Panc1 (cell line): ENCODE results near the gene SLITRK3. TPM values are rescaled to one million over a fixed set of nuclear protein-coding genes. Genes with fewer than 3 reads are reported as not detected.

Experiments used
- ATAC-seq: fragments of 200-7000 bp; cut with Tn5 transposase; 2 replicates; pipeline ENCODE4 v1.9.1; 2020; ENCODE audit warnings: mild to moderate bottlenecking, moderate library complexity
- BruUV-seq: library from RNA; stranded (reverse); fragments of 400-500 nt; replicated peaks from 2 replicates; lab custom pipeline; 2021; lab: Mats Ljungman, UMichigan
- CTCF ChIA-PET: fragments of 300-600 bp; sonication (Branson Sonifier 250); formaldehyde crosslinking; loops from one replicate; lab custom pipeline; 2022; ENCODE audit warnings: antibody characterized with exemption; lab: Charles Lee
- POLR2A ChIA-PET: fragments of 300-600 bp; sonication (Branson Sonifier 250); formaldehyde crosslinking; loops from one replicate; lab custom pipeline; 2022; ENCODE audit warnings: antibody characterized with exemption; lab: Charles Lee
- DNase-seq: peaks from one replicate; pipeline ENCODE4 v3.0.0-alpha.2; 2010; ENCODE audit warnings: low read depth, low spot score
- H3K27ac ChIP-seq: 2 replicates; pipeline ENCODE4 v1.5.1; 2011; ENCODE audit warnings: mild to moderate bottlenecking, low read length, inconsistent platforms
- H3K27me3 ChIP-seq: fragments of 200-500 bp; sonication (Bioruptor generic); 2 replicates; pipeline ENCODE4 v1.6.0; 2014; ENCODE audit warnings: low read length, inconsistent platforms; ENCODE audit not compliant: control insufficient read depth, insufficient read depth
- H3K36me3 ChIP-seq: fragments of 200-500 bp; sonication (Bioruptor generic); 2 replicates; pipeline ENCODE4 v1.5.1; 2014; ENCODE audit warnings: inconsistent platforms, mild to moderate bottlenecking, low read length, moderate library complexity; ENCODE audit not compliant: control insufficient read depth, insufficient read depth
- H3K4me1 ChIP-seq: 2 replicates; pipeline ENCODE4 v1.5.1; 2011; ENCODE audit warnings: inconsistent platforms, mild to moderate bottlenecking, low read length, moderate library complexity; ENCODE audit not compliant: control insufficient read depth, insufficient read depth
- H3K4me3 ChIP-seq, 2 experiments: 2 replicates each; pipeline ENCODE4 v1.5.1; 2011 to 2012; ENCODE audit warnings: low read depth in 2 of 2, low read length in 2 of 2, mild to moderate bottlenecking in 2 of 2, inconsistent platforms in 1 of 2, moderate library complexity in 1 of 2
- H3K9me3 ChIP-seq: fragments of 200-500 bp; sonication (Bioruptor generic); 2 replicates; pipeline ENCODE4 v1.5.1; 2014; ENCODE audit warnings: low read depth, mild to moderate bottlenecking, inconsistent platforms, low read length, moderate library complexity; ENCODE audit not compliant: control insufficient read depth, insufficient read depth
- CTCF ChIP-seq: fragments of 450-650 bp; IDR thresholded peaks from 2 replicates; pipeline ENCODE4 v1.5.1; 2017; ENCODE audit warnings: mild to moderate bottlenecking
- POLR2AphosphoS5 ChIP-seq: IDR thresholded peaks from 2 replicates; pipeline ENCODE4 v1.6.1; 2012; ENCODE audit warnings: mild to moderate bottlenecking, low read depth, low read length, moderate library complexity
- REST ChIP-seq, 2 experiments: IDR thresholded peaks; 2 replicates each; pipeline ENCODE4 v1.6.1; 2011 to 2012; ENCODE audit warnings: low read depth in 2 of 2, control low read depth in 1 of 2, low read length in 1 of 2, mild to moderate bottlenecking in 1 of 2, moderate library complexity in 1 of 2; ENCODE audit not compliant: insufficient read depth in 1 of 2
- SIN3A ChIP-seq: IDR thresholded peaks from 2 replicates; pipeline ENCODE4 v1.6.1; 2012; ENCODE audit warnings: low read depth, mild to moderate bottlenecking, low read length, moderate library complexity, borderline replicate concordance; ENCODE audit not compliant: insufficient read depth
- TCF7L2 ChIP-seq: IDR thresholded peaks from 2 replicates; pipeline ENCODE4 v1.6.1; 2011; ENCODE audit warnings: mild to moderate bottlenecking, low read depth, low read length, inconsistent platforms
- in situ Hi-C: cut with HindIII; loops from 2 replicates; pipeline ENCODE4 v1.10.0; 2016; ENCODE audit warnings: low sequenced_read_pairs, low pct_unique_long_range_greater_than_20kb
- intact Hi-C: fragments of 100-400 bp; cut with micrococcal nuclease; formaldehyde crosslinking; loops from one replicate; pipeline ENCODE4 v1.10.0; 2022; ENCODE audit not compliant: unreplicated experiment
- total RNA-seq: library from RNA; stranded (reverse); gene quantifications from one replicate; pipeline ENCODE4 v1.2.1, GENCODE V29; 2021; ENCODE audit not compliant: unreplicated experiment

SLITRK3 gene
- total RNA-seq, 1 experiment from 2014 or later = not detected

GRCh38 chr3:165211721-165212120 lies 15.5 kb upstream of the SLITRK3 start:
- in situ Hi-C loops (no loop called here), intact Hi-C loops (no loop called here)
- ChIA-PET POLR2A (no interaction called here), CTCF (no interaction called here)
- no peaks in the 10 kb centered on the region for H3K9me3 ChIP-seq
- no TSS peak for BruUV-seq
- ATAC-seq = no peak
- H3K36me3 ChIP-seq = no peaks in the 10 kb centered on the region
- no peak for DNase-seq
- H3K27me3 ChIP-seq = no peaks in the 10 kb centered on the region; the same call in 1 of the 2 replicates
- TF ChIP-seq CTCF (no peak), REST (IDR thresholded peaks at IDR 0.05; ENCODE audit: insufficient read depth in 1 of 2, low read depth in 2 of 2, low read length in 1 of 2) (no peak), SIN3A (no peak), POLR2AphosphoS5 (no peak)
- H3K4me1 ChIP-seq = no peaks in the 10 kb centered on the region
- H3K4me3 ChIP-seq = no peak overlapping the region
- no peak overlapping the region for H3K27ac ChIP-seq

- in situ Hi-C loops = no loop called here
- POLR2A ChIA-PET = no interaction called here
Measured at GRCh38 chr3:165210727-165211126, 14.5 kb upstream of the SLITRK3 start.

More at GRCh38 chr3:165210727-165211126, 14.5 kb upstream of the SLITRK3 start:
- no peak for ATAC-seq
- intact Hi-C loops = no loop called here
- DNase-seq = no peak
- H3K36me3 ChIP-seq = no peaks in the 10 kb centered on the region
- no TSS peak for BruUV-seq
- H3K4me1 ChIP-seq = no peaks in the 10 kb centered on the region
- H3K27ac ChIP-seq = no peak overlapping the region
- CTCF ChIA-PET = interaction anchor here (0.5 kb wide), 1 partner anchor 8 kb away, joined by 8 read pairs; no protein-coding TSS in a partner anchor
- H3K9me3 ChIP-seq = no peaks in the 10 kb centered on the region
- no peak overlapping the region for H3K4me3 ChIP-seq
- H3K27me3 ChIP-seq = no peaks in the 10 kb centered on the region; the same call in 1 of the 2 replicates
- TF ChIP-seq POLR2AphosphoS5 (no peak), TCF7L2 (no peak), SIN3A (no peak), REST (IDR thresholded peaks at IDR 0.05; ENCODE audit: insufficient read depth in 1 of 2, low read depth in 2 of 2, low read length in 1 of 2) (no peak), CTCF (no peak)
